ENCODE results near the gene APBA2.

The APBA2 gene

DNA sequence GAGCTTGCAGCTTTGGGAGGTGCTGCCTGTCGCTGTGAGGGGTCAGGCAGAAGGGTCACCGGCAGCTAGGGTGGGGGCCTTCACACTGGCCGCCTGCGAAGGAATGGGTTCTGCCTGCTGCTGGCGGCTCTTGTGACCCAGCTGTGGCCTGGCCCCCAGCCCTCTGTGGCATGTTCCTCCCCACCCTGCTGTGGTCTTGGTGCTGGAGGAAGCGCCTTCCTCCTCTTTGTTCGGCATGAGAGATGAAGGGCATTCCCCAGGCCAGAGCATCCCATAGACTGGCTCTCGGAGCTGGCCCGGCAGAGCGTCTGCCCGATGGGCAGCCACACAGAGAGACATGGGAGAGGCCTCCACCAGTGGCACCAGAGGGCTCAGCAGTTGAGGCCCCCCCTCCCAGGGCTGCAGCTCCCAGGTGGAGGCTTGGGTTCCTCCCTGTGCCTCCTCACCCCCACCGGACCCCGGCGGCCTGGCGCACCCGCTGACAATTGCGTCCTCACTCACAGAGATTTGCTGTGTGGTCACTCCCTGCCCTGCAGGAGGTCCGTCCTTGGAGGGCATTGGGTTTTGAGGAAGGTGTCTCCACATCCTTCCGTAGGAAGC, 221.6 kb downstream of the APBA2 start:
- no peaks in the 10 kb centered on the region for H3K27me3 ChIP-seq (ENCODE audit: insufficient read depth, low read length)
- no peak overlapping the region for H3K9ac ChIP-seq (ENCODE audit: low read length)
- no peak overlapping the region for H3K4me2 ChIP-seq (ENCODE audit: low read length)
- H3K4me3 ChIP-seq (ENCODE audit: low read depth, low read length, poor library complexity, severe bottlenecking) = no peak overlapping the region
- H3K4me1 ChIP-seq (ENCODE audit: insufficient read depth, low read length, severe bottlenecking) = no peaks in the 10 kb centered on the region
- H2AFZ ChIP-seq (ENCODE audit: low read length) = no peak overlapping the region
- no peak overlapping the region for H3K27ac ChIP-seq (ENCODE audit: low read depth, low read length, poor library complexity, severe bottlenecking)
- no peaks in the 10 kb centered on the region for H3K79me2 ChIP-seq (ENCODE audit: insufficient read depth, low read length)
- no peaks in the 10 kb centered on the region for H3K36me3 ChIP-seq (ENCODE audit: insufficient read depth, low read length)
- H4K20me1 ChIP-seq (ENCODE audit: insufficient read depth, low read length) = no peaks in the 10 kb centered on the region
- no peaks in the 10 kb centered on the region for H3K9me2 ChIP-seq (ENCODE audit: low read depth, low read length)
- H3K9me3 ChIP-seq (ENCODE audit: low read length) = no peaks in the 10 kb centered on the region
- TF ChIP-seq CTCF (IDR thresholded peaks at IDR 0.05; ENCODE audit: low read length) (no peak), EZH2 (IDR thresholded peaks at IDR 0.05; ENCODE audit: borderline replicate concordance, low read length) (no peak)
- H3F3A ChIP-seq (ENCODE audit: insufficient read depth, low read length) = no peaks in the 10 kb centered on the region

DNA sequence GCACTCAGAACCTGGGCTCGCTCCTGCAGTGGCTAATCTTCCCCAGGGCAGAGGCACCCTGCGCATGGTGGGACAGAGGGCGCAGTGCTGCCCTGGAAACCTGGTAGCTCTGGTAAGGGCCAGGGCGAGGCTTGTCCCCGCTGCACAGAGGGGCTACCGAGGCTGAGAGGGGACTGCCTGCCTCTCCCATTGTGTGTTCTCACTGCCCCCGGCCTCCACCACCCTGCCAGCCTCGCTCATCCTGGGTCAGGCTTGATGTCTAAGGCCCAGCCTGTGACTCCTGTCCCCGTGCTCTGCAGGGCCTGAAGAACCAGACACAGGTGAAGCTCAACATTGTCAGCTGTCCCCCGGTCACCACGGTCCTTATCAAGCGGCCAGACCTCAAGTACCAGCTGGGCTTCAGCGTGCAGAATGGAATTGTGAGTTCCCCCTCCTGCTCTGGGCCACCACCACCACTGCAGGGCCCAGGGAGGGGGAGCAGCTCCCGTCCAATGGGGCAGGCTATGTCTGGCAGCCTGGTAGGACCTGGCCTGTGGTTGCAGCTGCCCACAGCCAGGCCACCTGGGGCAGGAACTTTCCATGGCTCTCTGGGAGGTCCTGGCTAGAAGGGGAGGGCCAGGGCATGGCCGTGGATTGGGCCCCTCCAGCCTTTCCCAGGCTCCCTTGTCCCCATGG, 222.3 kb downstream of the APBA2 start:
- H3K4me3 ChIP-seq (ENCODE audit: low read depth, low read length, poor library complexity, severe bottlenecking) = no peak overlapping the region
- no peak overlapping the region for H3K27ac ChIP-seq (ENCODE audit: low read depth, low read length, poor library complexity, severe bottlenecking)
- H2AFZ ChIP-seq (ENCODE audit: low read length) = no peak overlapping the region
- H3K4me1 ChIP-seq (ENCODE audit: insufficient read depth, low read length, severe bottlenecking) = no peaks in the 10 kb centered on the region
- H3K27me3 ChIP-seq (ENCODE audit: insufficient read depth, low read length) = no peaks in the 10 kb centered on the region
- H3K4me2 ChIP-seq (ENCODE audit: low read length) = no peak overlapping the region
- no peaks in the 10 kb centered on the region for H4K20me1 ChIP-seq (ENCODE audit: insufficient read depth, low read length)
- no peaks in the 10 kb centered on the region for H3K36me3 ChIP-seq (ENCODE audit: insufficient read depth, low read length)
- H3F3A ChIP-seq (ENCODE audit: insufficient read depth, low read length) = no peaks in the 10 kb centered on the region
- TF ChIP-seq CTCF (IDR thresholded peaks at IDR 0.05; ENCODE audit: low read length) (no peak), EZH2 (IDR thresholded peaks at IDR 0.05; ENCODE audit: borderline replicate concordance, low read length) (no peak)
- H3K9me3 ChIP-seq (ENCODE audit: low read length) = no peaks in the 10 kb centered on the region
- no peaks in the 10 kb centered on the region for H3K9me2 ChIP-seq (ENCODE audit: low read depth, low read length)
- no peaks in the 10 kb centered on the region for H3K79me2 ChIP-seq (ENCODE audit: insufficient read depth, low read length)
- H3K9ac ChIP-seq (ENCODE audit: low read length) = no peak overlapping the region

GRCh38 chr15:29109762-29110161, 224.0 kb downstream of the APBA2 start:
- no peaks in the 10 kb centered on the region for H3F3A ChIP-seq (ENCODE audit: insufficient read depth, low read length)
- H3K4me1 ChIP-seq (ENCODE audit: insufficient read depth, low read length, severe bottlenecking) = no peaks in the 10 kb centered on the region
- no peaks in the 10 kb centered on the region for H3K9me2 ChIP-seq (ENCODE audit: low read depth, low read length)
- H3K4me3 ChIP-seq (ENCODE audit: low read depth, low read length, poor library complexity, severe bottlenecking) = no peak overlapping the region
- TF ChIP-seq EZH2 (IDR thresholded peaks at IDR 0.05; ENCODE audit: borderline replicate concordance, low read length) = no peak
- no peak for TF ChIP-seq CTCF (IDR thresholded peaks at IDR 0.05; ENCODE audit: low read length)
- no peak overlapping the region for H2AFZ ChIP-seq (ENCODE audit: low read length)
- H3K27ac ChIP-seq (ENCODE audit: low read depth, low read length, poor library complexity, severe bottlenecking) = no peak overlapping the region
- H3K79me2 ChIP-seq (ENCODE audit: insufficient read depth, low read length) = no peaks in the 10 kb centered on the region
- H3K9me3 ChIP-seq (ENCODE audit: low read length) = no peaks in the 10 kb centered on the region
- no peak overlapping the region for H3K4me2 ChIP-seq (ENCODE audit: low read length)
- no peaks in the 10 kb centered on the region for H4K20me1 ChIP-seq (ENCODE audit: insufficient read depth, low read length)
- H3K27me3 ChIP-seq (ENCODE audit: insufficient read depth, low read length) = no peaks in the 10 kb centered on the region
- H3K36me3 ChIP-seq (ENCODE audit: insufficient read depth, low read length) = no peaks in the 10 kb centered on the region
- H3K9ac ChIP-seq (ENCODE audit: low read length) = no peak overlapping the region

Data from OCI-LY1 (cell line).